ENCODE data around the gene CNTNAP2. TPM values are rescaled to one million over a fixed set of nuclear protein-coding genes. Genes with fewer than 3 reads are reported as not detected.

The CNTNAP2 gene
- total and polyA plus RNA-seq, 2 donors: 5.1 to 10.3 TPM

GRCh38 chr7:147438216-147438615, 1321.6 kb downstream of the CNTNAP2 start:
- DNase-seq (ENCODE audit: low read depth in 6 of 9, low spot score in 9 of 9): no peak
- WGBS: 93% methylated on average over 1 of the region's 1 CpG
- H3K9me3 ChIP-seq (ENCODE audit: control insufficient read depth in 2 of 2, insufficient read depth in 1 of 2, low read length in 1 of 2): peaks cover 0 to 1% of the 10 kb centered on the region in 2 donors
- no peak overlapping the region for H3K27ac ChIP-seq (ENCODE audit: low read depth in 1 of 2, low read length in 1 of 2)
- H3K4me1 ChIP-seq (ENCODE audit: control insufficient read depth in 2 of 2, insufficient read depth in 2 of 2, low read length in 2 of 2): no peaks in the 10 kb centered on the region
- no peaks in the 10 kb centered on the region for H3K36me3 ChIP-seq (ENCODE audit: control insufficient read depth in 2 of 2, insufficient read depth in 2 of 2, low read length in 1 of 2)
- no peak overlapping the region for H3K4me3 ChIP-seq (ENCODE audit: low read length in 2 of 2)
- H3K27me3 ChIP-seq (ENCODE audit: control insufficient read depth in 2 of 2, insufficient read depth in 1 of 2, low read length in 1 of 2): no peaks in the 10 kb centered on the region

GRCh38 chr7:147443942-147444341, 1327.3 kb downstream of the CNTNAP2 start:
- DNase-seq (ENCODE audit: low read depth in 6 of 9, low spot score in 9 of 9): no peak
- Histone ChIP-seq H3K36me3 (ENCODE audit: control insufficient read depth in 2 of 2, insufficient read depth in 2 of 2, low read length in 1 of 2) (no peaks in the 10 kb centered on the region), H3K9me3 (ENCODE audit: control insufficient read depth in 2 of 2, insufficient read depth in 1 of 2, low read length in 1 of 2) (peaks cover 0 to 1% of the 10 kb centered on the region in 2 donors), H3K27me3 (ENCODE audit: control insufficient read depth in 2 of 2, insufficient read depth in 1 of 2, low read length in 1 of 2) (no peaks in the 10 kb centered on the region), H3K27ac (ENCODE audit: low read depth in 1 of 2, low read length in 1 of 2) (no peak overlapping the region), H3K4me1 (ENCODE audit: control insufficient read depth in 2 of 2, insufficient read depth in 2 of 2, low read length in 2 of 2) (no peaks in the 10 kb centered on the region), H3K4me3 (ENCODE audit: low read length in 2 of 2) (no peak overlapping the region)
- WGBS: 91% methylated on average over 2 of the region's 2 CpGs

- H3K27ac ChIP-seq (ENCODE audit: low read depth in 1 of 2, low read length in 1 of 2): no peak overlapping the region
- no peak for DNase-seq (ENCODE audit: low read depth in 6 of 9, low spot score in 9 of 9)
- H3K4me3 ChIP-seq (ENCODE audit: low read length in 2 of 2): no peak overlapping the region
- 95% methylated on average over 1 of the region's 1 CpG for WGBS
- no peaks in the 10 kb centered on the region for H3K9me3 ChIP-seq (ENCODE audit: control insufficient read depth in 2 of 2, insufficient read depth in 1 of 2, low read length in 1 of 2)
- no peaks in the 10 kb centered on the region for H3K4me1 ChIP-seq (ENCODE audit: control insufficient read depth in 2 of 2, insufficient read depth in 2 of 2, low read length in 2 of 2)
- no peaks in the 10 kb centered on the region for H3K36me3 ChIP-seq (ENCODE audit: control insufficient read depth in 2 of 2, insufficient read depth in 2 of 2, low read length in 1 of 2)
- no peaks in the 10 kb centered on the region for H3K27me3 ChIP-seq (ENCODE audit: control insufficient read depth in 2 of 2, insufficient read depth in 1 of 2, low read length in 1 of 2)
Observed at GRCh38 chr7:147452816-147453215, 1336.2 kb downstream of the CNTNAP2 start.

- Histone ChIP-seq H3K9me3 (ENCODE audit: control insufficient read depth in 2 of 2, insufficient read depth in 1 of 2, low read length in 1 of 2) (no peaks in the 10 kb centered on the region), H3K4me1 (ENCODE audit: control insufficient read depth in 2 of 2, insufficient read depth in 2 of 2, low read length in 2 of 2) (no peaks in the 10 kb centered on the region), H3K27me3 (ENCODE audit: control insufficient read depth in 2 of 2, insufficient read depth in 1 of 2, low read length in 1 of 2) (no peaks in the 10 kb centered on the region), H3K36me3 (ENCODE audit: control insufficient read depth in 2 of 2, insufficient read depth in 2 of 2, low read length in 1 of 2) (no peaks in the 10 kb centered on the region), H3K4me3 (ENCODE audit: low read length in 2 of 2) (no peak overlapping the region), H3K27ac (ENCODE audit: low read depth in 1 of 2, low read length in 1 of 2) (no peak overlapping the region)
- WGBS: 97% methylated on average over 2 of the region's 2 CpGs
- no peak for DNase-seq (ENCODE audit: low read depth in 6 of 9, low spot score in 9 of 9)
Observed at GRCh38 chr7:147465223-147465622, 1348.6 kb downstream of the CNTNAP2 start.

GRCh38 chr7:147472556-147472955, 1356.0 kb downstream of the CNTNAP2 start:
- Histone ChIP-seq H3K4me3 (ENCODE audit: low read length in 2 of 2) (no peak overlapping the region), H3K27me3 (ENCODE audit: control insufficient read depth in 2 of 2, insufficient read depth in 1 of 2, low read length in 1 of 2) (no peaks in the 10 kb centered on the region), H3K27ac (ENCODE audit: low read depth in 1 of 2, low read length in 1 of 2) (no peak overlapping the region), H3K36me3 (ENCODE audit: control insufficient read depth in 2 of 2, insufficient read depth in 2 of 2, low read length in 1 of 2) (no peaks in the 10 kb centered on the region), H3K9me3 (ENCODE audit: control insufficient read depth in 2 of 2, insufficient read depth in 1 of 2, low read length in 1 of 2) (no peaks in the 10 kb centered on the region), H3K4me1 (ENCODE audit: control insufficient read depth in 2 of 2, insufficient read depth in 2 of 2, low read length in 2 of 2) (no peaks in the 10 kb centered on the region)
- DNase-seq (ENCODE audit: low read depth in 6 of 9, low spot score in 9 of 9): no peak

- no peaks in the 10 kb centered on the region for H3K27me3 ChIP-seq (ENCODE audit: control insufficient read depth in 2 of 2, insufficient read depth in 1 of 2, low read length in 1 of 2)
- WGBS: 63% methylated on average over 4 of the region's 4 CpGs
- H3K4me3 ChIP-seq (ENCODE audit: low read length in 2 of 2): no peak overlapping the region
- no peaks in the 10 kb centered on the region for H3K9me3 ChIP-seq (ENCODE audit: control insufficient read depth in 2 of 2, insufficient read depth in 1 of 2, low read length in 1 of 2)
- no peaks in the 10 kb centered on the region for H3K36me3 ChIP-seq (ENCODE audit: control insufficient read depth in 2 of 2, insufficient read depth in 2 of 2, low read length in 1 of 2)
- DNase-seq (ENCODE audit: low read depth in 6 of 9, low spot score in 9 of 9): no peak
- H3K4me1 ChIP-seq (ENCODE audit: control insufficient read depth in 2 of 2, insufficient read depth in 2 of 2, low read length in 2 of 2): no peaks in the 10 kb centered on the region
- no peak overlapping the region for H3K27ac ChIP-seq (ENCODE audit: low read depth in 1 of 2, low read length in 1 of 2)
Observed at GRCh38 chr7:147474862-147475261, 1358.3 kb downstream of the CNTNAP2 start.

- Histone ChIP-seq H3K36me3 (ENCODE audit: control insufficient read depth in 2 of 2, insufficient read depth in 2 of 2, low read length in 1 of 2) (no peaks in the 10 kb centered on the region), H3K4me3 (ENCODE audit: low read length in 2 of 2) (no peak overlapping the region), H3K27ac (ENCODE audit: low read depth in 1 of 2, low read length in 1 of 2) (no peak overlapping the region), H3K9me3 (ENCODE audit: control insufficient read depth in 2 of 2, insufficient read depth in 1 of 2, low read length in 1 of 2) (no peaks in the 10 kb centered on the region), H3K4me1 (ENCODE audit: control insufficient read depth in 2 of 2, insufficient read depth in 2 of 2, low read length in 2 of 2) (no peaks in the 10 kb centered on the region), H3K27me3 (ENCODE audit: control insufficient read depth in 2 of 2, insufficient read depth in 1 of 2, low read length in 1 of 2) (no peaks in the 10 kb centered on the region)
- no peak for DNase-seq (ENCODE audit: low read depth in 6 of 9, low spot score in 9 of 9)
- 93% methylated on average over 3 of the region's 3 CpGs for WGBS
Observed at GRCh38 chr7:147477526-147477925, 1360.9 kb downstream of the CNTNAP2 start.

GRCh38 chr7:147478796-147479195, 1362.2 kb downstream of the CNTNAP2 start:
- no peak overlapping the region for H3K27ac ChIP-seq (ENCODE audit: low read depth in 1 of 2, low read length in 1 of 2)
- WGBS: 27% methylated on average over 3 of the region's 3 CpGs
- no peaks in the 10 kb centered on the region for H3K36me3 ChIP-seq (ENCODE audit: control insufficient read depth in 2 of 2, insufficient read depth in 2 of 2, low read length in 1 of 2)
- H3K9me3 ChIP-seq (ENCODE audit: control insufficient read depth in 2 of 2, insufficient read depth in 1 of 2, low read length in 1 of 2): no peaks in the 10 kb centered on the region
- H3K4me1 ChIP-seq (ENCODE audit: control insufficient read depth in 2 of 2, insufficient read depth in 2 of 2, low read length in 2 of 2): no peaks in the 10 kb centered on the region
- H3K27me3 ChIP-seq (ENCODE audit: control insufficient read depth in 2 of 2, insufficient read depth in 1 of 2, low read length in 1 of 2): no peaks in the 10 kb centered on the region
- DNase-seq (ENCODE audit: low read depth in 6 of 9, low spot score in 9 of 9): no peak
- no peak overlapping the region for H3K4me3 ChIP-seq (ENCODE audit: low read length in 2 of 2)

- 89% methylated on average over 6 of the region's 6 CpGs for WGBS
- no peak overlapping the region for H3K27ac ChIP-seq (ENCODE audit: low read depth in 1 of 2, low read length in 1 of 2)
- H3K4me1 ChIP-seq (ENCODE audit: control insufficient read depth in 2 of 2, insufficient read depth in 2 of 2, low read length in 2 of 2): no peaks in the 10 kb centered on the region
- no peak overlapping the region for H3K4me3 ChIP-seq (ENCODE audit: low read length in 2 of 2)
- H3K9me3 ChIP-seq (ENCODE audit: control insufficient read depth in 2 of 2, insufficient read depth in 1 of 2, low read length in 1 of 2): no peaks in the 10 kb centered on the region
- no peak for DNase-seq (ENCODE audit: low read depth in 6 of 9, low spot score in 9 of 9)
- no peaks in the 10 kb centered on the region for H3K36me3 ChIP-seq (ENCODE audit: control insufficient read depth in 2 of 2, insufficient read depth in 2 of 2, low read length in 1 of 2)
- H3K27me3 ChIP-seq (ENCODE audit: control insufficient read depth in 2 of 2, insufficient read depth in 1 of 2, low read length in 1 of 2): no peaks in the 10 kb centered on the region
Observed at GRCh38 chr7:147483634-147484292, 1367.2 kb downstream of the CNTNAP2 start.
